DOHH2 (cell line): ENCODE measurements around the gene TMEM95.

ENCODE experiments used
- EZH2phosphoT487 ChIP-seq: fragments of 200-600 bp; sonication (generic); IDR thresholded peaks from 2 replicates; pipeline ENCODE4 v1.6.1; 2017; ENCODE audit warnings: borderline replicate concordance, mild to moderate bottlenecking, antibody characterized with exemption, low read length, moderate library complexity, mixed read lengths
- TF ChIP-seq, protein P1 (sequence below): fragments of 200-600 bp; sonication (generic); IDR thresholded peaks from one replicate; pipeline ENCODE4 v1.5.1; 2014; ENCODE audit warnings: antibody characterized with exemption, mild to moderate bottlenecking, low read depth, low read length; ENCODE audit not compliant: poor library complexity, severe bottlenecking

- TF ChIP-seq EZH2phosphoT487: no peak
- TF ChIP-seq, protein P1, sequence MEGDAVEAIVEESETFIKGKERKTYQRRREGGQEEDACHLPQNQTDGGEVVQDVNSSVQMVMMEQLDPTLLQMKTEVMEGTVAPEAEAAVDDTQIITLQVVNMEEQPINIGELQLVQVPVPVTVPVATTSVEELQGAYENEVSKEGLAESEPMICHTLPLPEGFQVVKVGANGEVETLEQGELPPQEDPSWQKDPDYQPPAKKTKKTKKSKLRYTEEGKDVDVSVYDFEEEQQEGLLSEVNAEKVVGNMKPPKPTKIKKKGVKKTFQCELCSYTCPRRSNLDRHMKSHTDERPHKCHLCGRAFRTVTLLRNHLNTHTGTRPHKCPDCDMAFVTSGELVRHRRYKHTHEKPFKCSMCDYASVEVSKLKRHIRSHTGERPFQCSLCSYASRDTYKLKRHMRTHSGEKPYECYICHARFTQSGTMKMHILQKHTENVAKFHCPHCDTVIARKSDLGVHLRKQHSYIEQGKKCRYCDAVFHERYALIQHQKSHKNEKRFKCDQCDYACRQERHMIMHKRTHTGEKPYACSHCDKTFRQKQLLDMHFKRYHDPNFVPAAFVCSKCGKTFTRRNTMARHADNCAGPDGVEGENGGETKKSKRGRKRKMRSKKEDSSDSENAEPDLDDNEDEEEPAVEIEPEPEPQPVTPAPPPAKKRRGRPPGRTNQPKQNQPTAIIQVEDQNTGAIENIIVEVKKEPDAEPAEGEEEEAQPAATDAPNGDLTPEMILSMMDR: no peak
These were observed 41.2 kb downstream of the TMEM95 start for GRCh38 chr17:7396147-7396546.
